ENCODE measurements around the gene ORM1.
"Not testable (repeated sequence)": the region's sequence is repeated elsewhere in the genome, so short reads cannot be mapped to it uniquely, and the experiment has no call there.

Gene ORM1

GRCh38 chr9:114322160-114322818 lies 609 bp upstream of the ORM1 start:
- DNase-seq (ENCODE audit: low read depth in 4 of 4, low spot score in 1 of 4): not testable (repeated sequence)

GRCh38 chr9:114323849-114324248 lies 951 bp downstream of the ORM1 start:
- DNase-seq (ENCODE audit: low read depth in 4 of 4, low spot score in 1 of 4): not testable (repeated sequence)

GRCh38 chr9:114324492-114324891 lies 1.6 kb downstream of the ORM1 start:
- DNase-seq (ENCODE audit: low read depth in 4 of 4, low spot score in 1 of 4): no peak

GRCh38 chr9:114324965-114325364 lies 2.1 kb downstream of the ORM1 start:
- not testable (repeated sequence) for DNase-seq (ENCODE audit: low read depth in 4 of 4, low spot score in 1 of 4)

GRCh38 chr9:114325684-114326254 lies 2.9 kb downstream of the ORM1 start:
- DNase-seq (ENCODE audit: low read depth in 4 of 4, low spot score in 1 of 4): not testable (repeated sequence)

- DNase-seq (ENCODE audit: low read depth in 4 of 4, low spot score in 1 of 4): no peak
Measured at GRCh38 chr9:114327749-114328148, 4.9 kb downstream of the ORM1 start.

- not testable (repeated sequence) for DNase-seq (ENCODE audit: low read depth in 4 of 4, low spot score in 1 of 4)
Measured at GRCh38 chr9:114328357-114328820, 5.5 kb downstream of the ORM1 start.

- not testable (repeated sequence) for DNase-seq (ENCODE audit: low read depth in 4 of 4, low spot score in 1 of 4)
Measured at GRCh38 chr9:114328937-114329624, 6.2 kb downstream of the ORM1 start.

GRCh38 chr9:114329625-114330022 lies 6.7 kb downstream of the ORM1 start, which contains the start of gene ORM2:
Gene ORM2, plus strand, starts transcription at chr9:114329869. Its CDS starts 36 bp downstream, at chr9:114329905.
- DNase-seq (ENCODE audit: low read depth in 4 of 4, low spot score in 1 of 4): not testable (repeated sequence)

GRCh38 chr9:114330636-114331035 lies 7.7 kb downstream of the ORM1 start:
- no peak for DNase-seq (ENCODE audit: low read depth in 4 of 4, low spot score in 1 of 4)

GRCh38 chr9:114331229-114332195 lies 8.6 kb downstream of the ORM1 start:
- not testable (repeated sequence) for DNase-seq (ENCODE audit: low read depth in 4 of 4, low spot score in 1 of 4)

- not testable (repeated sequence) for DNase-seq (ENCODE audit: low read depth in 4 of 4, low spot score in 1 of 4)
Measured at GRCh38 chr9:114332474-114333040, 9.7 kb downstream of the ORM1 start.

- not testable (repeated sequence) for DNase-seq (ENCODE audit: low read depth in 4 of 4, low spot score in 1 of 4)
Measured at GRCh38 chr9:114333718-114334117, 10.8 kb downstream of the ORM1 start.

GRCh38 chr9:114334490-114334889 lies 11.6 kb downstream of the ORM1 start:
- DNase-seq (ENCODE audit: low read depth in 4 of 4, low spot score in 1 of 4): no peak

GRCh38 chr9:114335745-114336144 lies 12.8 kb downstream of the ORM1 start:
- DNase-seq (ENCODE audit: low read depth in 4 of 4, low spot score in 1 of 4): no peak

- DNase-seq (ENCODE audit: low read depth in 4 of 4, low spot score in 1 of 4): no peak
Measured at GRCh38 chr9:114336157-114336556, 13.3 kb downstream of the ORM1 start.

GRCh38 chr9:114336699-114337395 lies 13.9 kb downstream of the ORM1 start:
- no peak for DNase-seq (ENCODE audit: low read depth in 4 of 4, low spot score in 1 of 4)

- no peak for DNase-seq (ENCODE audit: low read depth in 4 of 4, low spot score in 1 of 4)
Measured at GRCh38 chr9:114338187-114338586, 15.3 kb downstream of the ORM1 start.

GRCh38 chr9:114339130-114339908 lies 16.4 kb downstream of the ORM1 start:
- peak in 3 of 4 experiments; percentile 30 to 48 (median 44) for DNase-seq (ENCODE audit: low read depth in 4 of 4, low spot score in 1 of 4)

All from stimulated activated CD4-positive, alpha-beta T cell treated with anti-CD3 and anti-CD28 coated beads, Interleukin-1b, Interleukin-23, amount 100 ng/mL, for 24 hours (primary cell).